Endodermal cell (in vitro differentiated cells): Measurements from ENCODE around the gene UBL4B. TPM values are rescaled to one million over a fixed set of nuclear protein-coding genes. Genes with fewer than 3 reads are reported as not detected.

Experiments used
- DNase-seq: peaks from one replicate; pipeline ENCODE4 v3.0.0-alpha.2; 2017
- H3K27ac ChIP-seq: 2 replicates; pipeline ENCODE4 v1.5.1; 2013; ENCODE audit warnings: mild to moderate bottlenecking, low read depth, low read length, moderate library complexity
- H3K27me3 ChIP-seq: 2 replicates; pipeline ENCODE4 v1.6.1; 2013; ENCODE audit warnings: mild to moderate bottlenecking, low read length, moderate library complexity; ENCODE audit not compliant: insufficient read depth, control insufficient read depth, poor library complexity, severe bottlenecking
- H3K36me3 ChIP-seq: 2 replicates; pipeline ENCODE4 v1.7.0; 2013; ENCODE audit warnings: mild to moderate bottlenecking, low read length, moderate library complexity; ENCODE audit not compliant: control insufficient read depth, insufficient read depth
- H3K4me1 ChIP-seq: one replicate; pipeline ENCODE4 v1.7.0; 2013; ENCODE audit warnings: low read length; ENCODE audit not compliant: control insufficient read depth, insufficient read depth
- H3K4me3 ChIP-seq: 2 replicates; pipeline ENCODE4 v1.5.1; 2013; ENCODE audit warnings: mild to moderate bottlenecking, low read length, moderate library complexity
- H3K9ac ChIP-seq: 2 replicates; pipeline ENCODE4 v1.6.1; 2013; ENCODE audit warnings: mild to moderate bottlenecking, low read length, moderate library complexity; ENCODE audit not compliant: poor library complexity, severe bottlenecking; ENCODE audit errors: extremely low read depth
- H3K9me3 ChIP-seq: 2 replicates; pipeline ENCODE4 v1.6.1; 2013; ENCODE audit warnings: mild to moderate bottlenecking, low read length, moderate library complexity; ENCODE audit not compliant: control insufficient read depth
- H3K27ac Mint-ChIP-seq: 2 replicates; pipeline ENCODE4 v1.8.0; 2020; ENCODE audit warnings: mixed read lengths
- H3K27me3 Mint-ChIP-seq: 2 replicates; pipeline ENCODE4 v1.8.0; 2021; ENCODE audit warnings: mild to moderate bottlenecking, mixed read lengths; ENCODE audit not compliant: insufficient read depth
- H3K36me3 Mint-ChIP-seq: 2 replicates; pipeline ENCODE4 v1.8.0; 2020; ENCODE audit warnings: low read depth, mixed read lengths
- H3K4me1 Mint-ChIP-seq: 2 replicates; pipeline ENCODE4 v1.8.0; 2020; ENCODE audit warnings: mixed read lengths
- H3K4me3 Mint-ChIP-seq: 2 replicates; pipeline ENCODE4 v1.8.0; 2020; ENCODE audit warnings: mild to moderate bottlenecking, moderate library complexity, mixed read lengths
- H3K9me3 Mint-ChIP-seq: 2 replicates; pipeline ENCODE4 v1.8.0; 2020; ENCODE audit warnings: mild to moderate bottlenecking, mixed read lengths
- WGBS, 2 experiments: methylation state at CpG; one replicate each; pipeline versions ENCODE4 v1.1.5 to v1.1.7; 2013; ENCODE audit warnings: missing lambda C conversion rate in 2 of 2, mixed read lengths in 1 of 2; ENCODE audit not compliant: insufficient coverage in 1 of 2, insufficient read length in 1 of 2; 5-methylcytosine and 5-hydroxymethylcytosine counted together
- total RNA-seq, 2 donors: library from RNA; stranded (reverse); fragmentation: NEBNext Ultra II Directional in 1 of 2; extraction: Animal tissue kit (Norgen Biotek cat#: 25700) in 1 of 2; gene quantifications; 2 replicates in 1 of 2; 3 replicates in 1 of 2; pipeline ENCODE4 v1.2.1, GENCODE V29; 2021
- TF ChIP-seq, protein P1 (sequence below): fragments of 200-600 bp; sonication (generic); conservative IDR thresholded peaks from 2 replicates; pipeline ENCODE4 v1.5.0; 2021; ENCODE audit warnings: antibody characterized with exemption, mild to moderate bottlenecking

UBL4B gene
- total RNA-seq, 2 donors from 2014 or later = not detected

DNA sequence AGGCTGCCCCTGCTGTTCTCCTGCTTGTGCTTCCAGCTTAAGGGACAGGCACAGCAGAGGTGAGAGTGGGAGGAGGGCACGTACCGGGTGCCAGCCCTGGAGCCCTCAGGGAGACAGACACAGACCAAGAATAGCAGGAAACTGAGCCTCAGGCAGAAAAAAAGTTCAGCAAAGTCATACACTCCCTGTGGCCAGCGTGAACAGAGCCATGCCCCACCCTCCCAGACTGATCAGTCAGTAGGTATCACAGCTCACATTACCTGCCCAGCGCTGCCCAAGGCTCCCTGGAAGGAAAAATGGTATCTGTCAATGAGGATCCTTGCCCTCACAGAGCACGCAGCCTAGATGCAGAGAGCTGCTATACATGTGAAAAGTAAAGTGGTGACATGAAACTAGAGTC, 1.3 kb downstream of the UBL4B start:
- no peak overlapping the region for H3K27ac Mint-ChIP-seq
- peaks cover 39% of the 10 kb centered on the region for H3K27me3 Mint-ChIP-seq
- Histone ChIP-seq H3K9ac (no peak overlapping the region), H3K27ac (no peak overlapping the region), H3K4me1 (no peaks in the 10 kb centered on the region), H3K4me3 (no peak overlapping the region), H3K27me3 (peaks cover 11% of the 10 kb centered on the region), H3K9me3 (no peaks in the 10 kb centered on the region), H3K36me3 (no peaks in the 10 kb centered on the region)
- WGBS, 2 experiments = 82 to 94% methylated on average over 3 to 5 of the region's 5 CpGs
- TF ChIP-seq, protein P1, sequence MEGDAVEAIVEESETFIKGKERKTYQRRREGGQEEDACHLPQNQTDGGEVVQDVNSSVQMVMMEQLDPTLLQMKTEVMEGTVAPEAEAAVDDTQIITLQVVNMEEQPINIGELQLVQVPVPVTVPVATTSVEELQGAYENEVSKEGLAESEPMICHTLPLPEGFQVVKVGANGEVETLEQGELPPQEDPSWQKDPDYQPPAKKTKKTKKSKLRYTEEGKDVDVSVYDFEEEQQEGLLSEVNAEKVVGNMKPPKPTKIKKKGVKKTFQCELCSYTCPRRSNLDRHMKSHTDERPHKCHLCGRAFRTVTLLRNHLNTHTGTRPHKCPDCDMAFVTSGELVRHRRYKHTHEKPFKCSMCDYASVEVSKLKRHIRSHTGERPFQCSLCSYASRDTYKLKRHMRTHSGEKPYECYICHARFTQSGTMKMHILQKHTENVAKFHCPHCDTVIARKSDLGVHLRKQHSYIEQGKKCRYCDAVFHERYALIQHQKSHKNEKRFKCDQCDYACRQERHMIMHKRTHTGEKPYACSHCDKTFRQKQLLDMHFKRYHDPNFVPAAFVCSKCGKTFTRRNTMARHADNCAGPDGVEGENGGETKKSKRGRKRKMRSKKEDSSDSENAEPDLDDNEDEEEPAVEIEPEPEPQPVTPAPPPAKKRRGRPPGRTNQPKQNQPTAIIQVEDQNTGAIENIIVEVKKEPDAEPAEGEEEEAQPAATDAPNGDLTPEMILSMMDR = no peak
- no peaks in the 10 kb centered on the region for H3K36me3 Mint-ChIP-seq
- no peaks in the 10 kb centered on the region for H3K4me1 Mint-ChIP-seq
- H3K4me3 Mint-ChIP-seq = no peak overlapping the region
- no peak for DNase-seq
- no peaks in the 10 kb centered on the region for H3K9me3 Mint-ChIP-seq

DNA sequence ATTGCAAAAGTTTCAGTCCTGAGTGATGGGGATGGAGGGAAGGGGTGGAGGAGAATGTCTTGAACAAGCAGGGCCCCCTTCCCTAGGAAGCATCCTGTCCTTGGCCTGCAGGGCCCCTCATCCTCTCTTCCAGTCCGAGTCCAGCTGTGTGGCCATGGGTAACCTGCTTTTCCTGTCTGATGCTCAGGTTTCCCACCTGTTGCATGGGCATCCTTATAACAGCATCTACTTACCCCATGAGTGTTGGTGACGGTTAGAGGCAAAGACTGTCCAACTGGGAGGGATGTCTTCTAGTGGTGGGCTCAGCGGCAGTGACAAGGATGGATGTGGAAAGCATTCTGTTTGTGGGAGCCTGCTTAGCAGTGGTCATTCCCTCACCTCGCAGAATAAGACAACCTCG, 1.9 kb downstream of the UBL4B start:
- no peaks in the 10 kb centered on the region for H3K36me3 Mint-ChIP-seq
- peaks cover 36% of the 10 kb centered on the region for H3K27me3 Mint-ChIP-seq
- Histone ChIP-seq H3K9me3 (no peaks in the 10 kb centered on the region), H3K9ac (no peak overlapping the region), H3K36me3 (no peaks in the 10 kb centered on the region), H3K27ac (no peak overlapping the region), H3K4me1 (no peaks in the 10 kb centered on the region), H3K4me3 (no peak overlapping the region), H3K27me3 (peaks cover 5% of the 10 kb centered on the region)
- no peak for DNase-seq
- TF ChIP-seq, protein P1 = no peak
- no peaks in the 10 kb centered on the region for H3K4me1 Mint-ChIP-seq
- no peak overlapping the region for H3K4me3 Mint-ChIP-seq
- H3K27ac Mint-ChIP-seq = no peak overlapping the region
- 87 to 97% methylated on average over 4 to 5 of the region's 5 CpGs for WGBS, 2 experiments
- no peaks in the 10 kb centered on the region for H3K9me3 Mint-ChIP-seq

DNA sequence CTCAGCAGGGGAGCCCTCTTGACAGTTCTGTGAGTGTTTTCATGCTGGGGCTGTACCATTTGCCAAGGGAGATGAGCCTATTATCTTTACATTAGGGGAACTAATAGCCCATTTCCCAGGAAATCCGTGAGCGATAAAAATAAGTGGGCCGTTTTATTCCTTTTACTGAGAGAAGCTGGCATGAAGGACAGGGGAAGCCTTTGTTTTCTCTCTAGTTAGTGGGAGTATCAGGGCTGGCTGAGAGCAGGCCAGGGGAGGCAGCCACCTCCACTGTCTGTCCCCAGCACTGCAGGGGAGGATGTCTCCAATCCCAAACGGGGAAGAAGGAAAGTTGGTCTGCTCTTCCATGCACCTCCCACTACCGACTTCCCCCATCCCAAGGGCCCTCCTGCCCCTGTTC, 2.5 kb downstream of the UBL4B start:
- H3K9me3 ChIP-seq = no peaks in the 10 kb centered on the region
- peaks cover 39% of the 10 kb centered on the region for H3K27me3 Mint-ChIP-seq
- no peaks in the 10 kb centered on the region for H3K36me3 ChIP-seq
- no peak overlapping the region for H3K4me3 ChIP-seq
- H3K27me3 ChIP-seq = peaks cover 2% of the 10 kb centered on the region
- TF ChIP-seq, protein P1 = no peak
- no peak overlapping the region for H3K27ac Mint-ChIP-seq
- no peak for DNase-seq
- H3K36me3 Mint-ChIP-seq = no peaks in the 10 kb centered on the region
- no peak overlapping the region for H3K27ac ChIP-seq
- H3K4me3 Mint-ChIP-seq = no peak overlapping the region
- H3K4me1 ChIP-seq = no peaks in the 10 kb centered on the region
- no peaks in the 10 kb centered on the region for H3K4me1 Mint-ChIP-seq
- H3K9ac ChIP-seq = no peak overlapping the region
- H3K9me3 Mint-ChIP-seq = no peaks in the 10 kb centered on the region
- 51 to 74% methylated on average over 3 to 5 of the region's 5 CpGs for WGBS, 2 experiments
